ENCODE results near the gene SYNPO2. TPM values are rescaled to one million over a fixed set of nuclear protein-coding genes. Genes with fewer than 3 reads are reported as not detected.
A peak's percentile ranks its signal among the peaks of the same experiment; 100 is the strongest.

The SYNPO2 gene
- total and polyA plus RNA-seq, 2 of the 8 experiments (the other 6 are each of a cell fraction or from before 2014, with no cell fraction given): 0.50 to 4.2 TPM

DNA sequence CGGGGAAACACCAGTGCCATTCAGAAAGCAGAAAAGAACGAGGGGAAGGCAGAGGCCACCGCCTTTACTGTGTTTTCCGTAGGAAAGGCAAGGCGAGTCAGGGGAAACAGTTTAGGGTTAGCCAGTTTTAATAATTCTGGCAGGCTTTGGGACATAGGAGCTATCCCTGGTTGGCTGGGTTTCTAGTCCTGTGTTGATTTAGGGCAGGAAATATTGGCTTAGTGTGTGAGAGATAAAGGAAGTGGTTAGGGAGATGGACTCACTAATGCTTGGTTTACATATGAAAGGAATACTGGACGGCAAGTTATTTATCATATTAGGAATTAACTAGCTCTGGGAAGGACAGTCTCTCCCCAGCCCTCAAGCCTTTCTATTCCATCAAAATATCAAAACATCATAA lies 53.1 kb downstream of the SYNPO2 start:
- 0 out of 2 replicates have a peak overlapping the region, but pooled peaks have one; percentile 10 for H2AFZ ChIP-seq (ENCODE audit: low read length)
- FAIRE-seq (no peak), DNase-seq (ENCODE audit: low read depth in 1 of 2, low spot score in 2 of 2) (no peak)
- no peak overlapping the region for H3K18ac ChIP-seq (ENCODE audit: extremely low read depth, low read length)
- CTCF ChIA-PET (ENCODE audit: partially characterized antibody): interaction anchor here (0.8 to 1.4 kb wide), 2 partner anchors 13 to 15 kb away, joined by 3 read pairs; no protein-coding TSS in a partner anchor
- H2AK5ac ChIP-seq (ENCODE audit: low read depth, low read length): no peak overlapping the region
- H4K8ac ChIP-seq (ENCODE audit: extremely low read depth, insufficient read depth, low read length): no peak overlapping the region
- no peak overlapping the region for H3K56ac ChIP-seq (replicated peaks; ENCODE audit: insufficient read length, low read depth, low read length)
- no peak overlapping the region for H3K9ac ChIP-seq (replicated peaks in 1 of 4; ENCODE audit: extremely low read depth in 1 of 4, low read depth in 3 of 4, low read length in 3 of 4)
- H4K5ac ChIP-seq (ENCODE audit: insufficient read length, low read depth, low read length): no peak overlapping the region
- POLR2A ChIA-PET (ENCODE audit: partially characterized antibody): no interaction called here
- no peaks in the 10 kb centered on the region; a peak in 1 of 4 replicates for H3K9me3 ChIP-seq (ENCODE audit: insufficient read depth in 2 of 2, low read depth in 1 of 2, low read length in 1 of 2)
- no peaks in the 10 kb centered on the region for H3K36me3 ChIP-seq (ENCODE audit: control insufficient read depth in 2 of 4, insufficient read depth in 4 of 4, low read length in 3 of 4)
- H4K20me1 ChIP-seq (replicated peaks in 1 of 2; ENCODE audit: control insufficient read depth in 1 of 2, insufficient read depth in 2 of 2, low read length in 2 of 2): no peaks in the 10 kb centered on the region
- no peak overlapping the region for H3K23ac ChIP-seq (ENCODE audit: insufficient read length)
- no peaks in the 10 kb centered on the region for H3K79me2 ChIP-seq (ENCODE audit: control insufficient read depth in 1 of 2, insufficient read depth in 2 of 2, low read length in 2 of 2)
- H3K14ac ChIP-seq (ENCODE audit: insufficient read length): no peak overlapping the region
- peaks cover 0 to 5% (median 4%) of the 10 kb centered on the region in 4 experiments; a peak in 5 of 7 replicates for H3K4me1 ChIP-seq (replicated peaks in 1 of 4; ENCODE audit: control insufficient read depth in 3 of 4, insufficient read depth in 4 of 4, low read length in 3 of 4)
- no peak overlapping the region for H4K91ac ChIP-seq (replicated peaks; ENCODE audit: insufficient read length, low read length)
- H2BK12ac ChIP-seq (ENCODE audit: low read depth, low read length): no peak overlapping the region
- TF ChIP-seq EP300 (IDR thresholded peaks at IDR 0.05; ENCODE audit: borderline replicate concordance in 1 of 2, low read depth in 2 of 2, low read length in 2 of 2) (no peak), EZH2 (IDR thresholded peaks at IDR 0.05; ENCODE audit: low read depth, low read length, severe bottlenecking) (no peak)
- no peak overlapping the region for H3K4me2 ChIP-seq (ENCODE audit: insufficient read depth in 1 of 2, low read depth in 2 of 2, low read length in 2 of 2)
- H3K79me1 ChIP-seq (ENCODE audit: low read depth, low read length): no peaks in the 10 kb centered on the region
- H3K27me3 ChIP-seq (replicated peaks in 1 of 4; ENCODE audit: control insufficient read depth in 3 of 4, extremely low read depth in 1 of 4, insufficient read depth in 3 of 4, low read length in 3 of 4): no peaks in the 10 kb centered on the region
- WGBS, 2 experiments (ENCODE audit: extremely low coverage in 1 of 2, insufficient coverage in 1 of 2, insufficient read length in 1 of 2, insufficient replicate concordance in 2 of 2, low coverage in 1 of 2, low lambda C conversion rate in 2 of 2, missing lambda C conversion rate in 1 of 2): 81% methylated on average over 6 of the region's 6 CpGs; no CpG with 5 or more reads in 1 of the 2 experiments
- no peak overlapping the region for H2BK15ac ChIP-seq (ENCODE audit: low read length)
- no peak overlapping the region for H3K27ac ChIP-seq (ENCODE audit: low read depth, low read length)
- H2BK120ac ChIP-seq (replicated peaks; ENCODE audit: low read depth, low read length): no peak overlapping the region
- H3K23me2 ChIP-seq (ENCODE audit: low read depth, low read length): no peaks in the 10 kb centered on the region
- H2BK20ac ChIP-seq (ENCODE audit: low read length): no peak overlapping the region
- no peak overlapping the region for H2BK5ac ChIP-seq (ENCODE audit: low read depth, low read length)
- no peak overlapping the region for H3K4ac ChIP-seq (replicated peaks; ENCODE audit: insufficient read length, low read depth, low read length)
- H3K4me3 ChIP-seq (ENCODE audit: extremely low read depth in 1 of 4, insufficient read depth in 2 of 4, low read depth in 3 of 4, low read length in 4 of 4): no peak overlapping the region

Measured in H1 (cell line).